GM13977 (cell line): ENCODE measurements around the gene MS4A8.
"Not testable (repeated sequence)": the region's sequence is repeated elsewhere in the genome, so short reads cannot be mapped to it uniquely, and the experiment has no call there.

Source experiments
- DNase-seq: peaks from one replicate; pipeline ENCODE4 v3.0.0; 2012; ENCODE audit warnings: low spot score
- CTCF ChIP-seq: IDR thresholded peaks from 2 replicates; pipeline ENCODE4 v1.5.1; 2012; ENCODE audit warnings: mild to moderate bottlenecking, control low read depth; ENCODE audit not compliant: insufficient read depth; ENCODE audit errors: extremely low read depth, missing control alignments
- in situ Hi-C: fragments of 300-500 bp; cut with MboI; formaldehyde crosslinking; loops from one replicate; pipeline ENCODE4 v1.12.0; 2022; ENCODE audit warnings: low sequenced_read_pairs, low pct_unique_long_range_greater_than_20kb, mixed read lengths, inconsistent platforms; ENCODE audit not compliant: unreplicated experiment

The MS4A8 gene

DNA sequence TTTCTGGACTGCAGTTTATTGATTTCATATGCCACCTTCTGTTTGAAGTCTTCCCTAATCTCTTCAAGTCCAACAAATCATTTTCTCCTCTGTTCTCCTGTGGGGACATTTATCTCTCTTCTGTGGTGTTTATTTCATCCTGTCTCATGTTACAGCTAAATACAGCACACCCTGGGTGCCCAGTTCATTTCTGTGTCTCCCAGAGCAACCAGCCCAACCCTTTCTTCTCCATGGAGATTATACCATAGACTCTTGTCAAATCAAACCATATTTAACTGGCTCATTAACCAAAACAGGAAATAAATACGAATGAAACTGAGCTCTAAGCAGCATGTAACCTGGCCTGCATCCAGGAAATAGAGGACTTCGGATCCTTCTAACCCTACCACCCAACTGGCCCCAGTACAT is at the start of gene MS4A8:
Gene MS4A8 (plus strand): TSS at position 329 of the 408 bp plus-strand sequence. CDS start 1,249 bp downstream, outside the sequence.
- in situ Hi-C loops: no loop called here
- no peak for TF ChIP-seq CTCF
- DNase-seq: no peak

DNA sequence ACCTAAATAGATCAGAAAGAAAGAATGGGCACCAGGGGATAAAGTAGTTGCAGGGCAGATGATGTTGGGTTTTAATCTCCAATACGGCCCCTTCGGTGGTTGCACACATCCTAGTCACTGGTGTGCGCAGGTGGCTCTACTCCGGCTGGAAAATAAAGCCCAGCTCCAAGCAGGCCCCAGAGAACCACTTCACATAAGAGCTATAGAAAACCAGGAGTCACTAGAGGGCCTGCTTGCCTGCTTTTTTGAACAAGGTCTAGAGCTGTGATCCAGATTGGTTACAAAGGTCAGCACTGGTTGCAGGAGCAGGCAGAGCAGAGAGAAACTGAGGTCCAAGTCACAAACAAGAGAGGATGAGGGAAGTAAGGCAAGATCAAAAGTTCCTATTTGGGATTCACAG is 41.5 kb upstream of the MS4A8 start:
- no peak for DNase-seq
- in situ Hi-C loops: no loop called here
- TF ChIP-seq CTCF: peak; percentile 32

GRCh38 chr11:60658409-60658808 is 41.0 kb upstream of the MS4A8 start:
- TF ChIP-seq CTCF: no peak
- in situ Hi-C loops: no loop called here
- DNase-seq: no peak

- no peak for TF ChIP-seq CTCF
- no peak for DNase-seq
- in situ Hi-C loops: no loop called here
Observed at GRCh38 chr11:60672255-60672654, 27.2 kb upstream of the MS4A8 start.

GRCh38 chr11:60678231-60678630 is 21.2 kb upstream of the MS4A8 start:
- in situ Hi-C loops, DNase-seq: not testable (repeated sequence)

GRCh38 chr11:60679879-60680278 is 19.5 kb upstream of the MS4A8 start:
- no peak for DNase-seq
- in situ Hi-C loops: no loop called here
- TF ChIP-seq CTCF: no peak

GRCh38 chr11:60680455-60681119 is 18.8 kb upstream of the MS4A8 start:
- no peak for DNase-seq
- in situ Hi-C loops: no loop called here
- TF ChIP-seq CTCF: no peak

GRCh38 chr11:60684541-60684848 is 14.9 kb upstream of the MS4A8 start:
- in situ Hi-C loops, DNase-seq: not testable (repeated sequence)
